IPS DF 4.7 (cell line): ENCODE results near the gene CNTFR.
A peak's percentile ranks its signal among the peaks of the same experiment; 100 is the strongest.

Experiments used
- DNase-seq: peaks from one replicate; pipeline ENCODE4 v3.0.0-alpha.2; 2013; ENCODE audit warnings: low spot score; ENCODE audit errors: extremely low read depth

The CNTFR gene

DNA sequence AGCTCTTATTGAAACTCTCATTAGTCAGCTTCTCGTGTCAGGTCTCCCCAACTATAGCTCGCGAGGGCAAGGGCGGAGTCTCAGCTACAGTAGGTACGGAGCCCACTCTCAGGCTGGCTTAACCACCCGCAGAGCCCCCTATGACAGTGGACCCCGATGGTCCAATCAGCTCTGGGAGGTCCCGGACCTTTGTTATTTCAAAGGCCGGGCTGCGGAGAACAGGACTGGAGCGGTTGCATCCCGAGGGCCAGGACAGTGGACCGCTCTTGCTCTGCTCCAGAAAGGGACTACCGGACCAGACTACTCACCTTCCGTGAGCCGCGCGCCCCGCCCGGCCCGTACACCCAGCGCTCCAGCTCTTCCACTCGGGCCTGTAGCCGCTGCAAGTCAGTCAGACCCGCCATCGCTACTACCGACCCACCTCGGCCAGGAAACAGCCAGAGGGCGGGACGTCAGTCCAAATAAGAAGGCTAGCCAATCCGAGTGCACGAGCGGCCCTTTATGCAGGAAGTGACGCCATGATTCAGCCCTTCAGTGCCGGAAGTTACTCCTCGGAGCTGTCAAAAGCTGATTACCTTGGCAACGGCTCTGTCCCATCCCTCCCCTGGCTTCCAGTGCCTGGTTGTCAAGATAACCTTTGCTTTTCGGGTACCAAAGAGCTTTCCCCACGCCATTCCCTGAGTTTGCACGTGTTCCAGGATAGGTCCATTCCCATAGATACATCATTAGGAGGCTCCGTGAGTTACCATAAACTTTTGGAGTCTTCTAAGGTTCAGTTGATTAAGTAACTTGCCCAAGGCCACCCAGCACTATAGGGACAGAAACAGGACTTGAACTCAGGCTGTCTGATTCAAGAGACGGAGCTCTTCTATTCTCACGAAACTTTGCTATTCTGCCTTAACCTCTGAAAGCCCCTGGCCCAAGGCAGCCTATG lies 30.8 kb upstream of the CNTFR start, which contains the start of gene DCTN3:
DCTN3 (minus strand) TSS at position 435 of the 934 bp plus-strand sequence; CDS start at position 404, 31 bp downstream.
- DNase-seq: peak; percentile 69

- DNase-seq: no peak
Measured at GRCh38 chr9:34615132-34615531, 25.6 kb upstream of the CNTFR start.

DNA sequence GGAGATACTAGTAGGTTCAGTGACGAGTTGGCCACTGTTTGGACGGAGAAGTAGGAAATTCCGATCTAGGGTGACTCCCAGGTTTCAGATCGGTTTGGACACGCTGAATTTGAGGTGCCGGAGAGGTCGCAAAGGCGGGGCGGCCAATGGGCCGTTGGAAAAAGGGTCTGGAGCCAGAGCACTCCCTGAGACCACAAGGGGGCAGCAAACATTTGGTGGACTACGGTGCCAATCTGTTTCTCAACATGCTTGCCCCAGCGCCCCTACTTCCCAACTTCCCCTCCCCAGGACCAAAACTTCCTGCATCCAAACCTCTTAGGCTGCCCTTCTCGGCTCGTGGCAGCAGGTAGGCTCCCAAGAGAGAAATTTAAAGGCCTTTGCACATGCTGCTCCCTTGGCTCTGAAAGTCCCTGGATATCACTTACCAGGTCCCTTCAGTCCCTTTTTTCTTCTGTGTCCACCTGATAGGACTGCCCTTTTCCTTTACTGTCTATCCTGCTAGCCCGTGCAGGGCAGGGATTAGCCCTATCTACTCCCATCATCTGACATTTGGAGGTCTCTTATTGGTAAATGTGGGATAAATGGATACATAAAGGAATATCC lies 23.4 kb upstream of the CNTFR start:
- no peak for DNase-seq

DNA sequence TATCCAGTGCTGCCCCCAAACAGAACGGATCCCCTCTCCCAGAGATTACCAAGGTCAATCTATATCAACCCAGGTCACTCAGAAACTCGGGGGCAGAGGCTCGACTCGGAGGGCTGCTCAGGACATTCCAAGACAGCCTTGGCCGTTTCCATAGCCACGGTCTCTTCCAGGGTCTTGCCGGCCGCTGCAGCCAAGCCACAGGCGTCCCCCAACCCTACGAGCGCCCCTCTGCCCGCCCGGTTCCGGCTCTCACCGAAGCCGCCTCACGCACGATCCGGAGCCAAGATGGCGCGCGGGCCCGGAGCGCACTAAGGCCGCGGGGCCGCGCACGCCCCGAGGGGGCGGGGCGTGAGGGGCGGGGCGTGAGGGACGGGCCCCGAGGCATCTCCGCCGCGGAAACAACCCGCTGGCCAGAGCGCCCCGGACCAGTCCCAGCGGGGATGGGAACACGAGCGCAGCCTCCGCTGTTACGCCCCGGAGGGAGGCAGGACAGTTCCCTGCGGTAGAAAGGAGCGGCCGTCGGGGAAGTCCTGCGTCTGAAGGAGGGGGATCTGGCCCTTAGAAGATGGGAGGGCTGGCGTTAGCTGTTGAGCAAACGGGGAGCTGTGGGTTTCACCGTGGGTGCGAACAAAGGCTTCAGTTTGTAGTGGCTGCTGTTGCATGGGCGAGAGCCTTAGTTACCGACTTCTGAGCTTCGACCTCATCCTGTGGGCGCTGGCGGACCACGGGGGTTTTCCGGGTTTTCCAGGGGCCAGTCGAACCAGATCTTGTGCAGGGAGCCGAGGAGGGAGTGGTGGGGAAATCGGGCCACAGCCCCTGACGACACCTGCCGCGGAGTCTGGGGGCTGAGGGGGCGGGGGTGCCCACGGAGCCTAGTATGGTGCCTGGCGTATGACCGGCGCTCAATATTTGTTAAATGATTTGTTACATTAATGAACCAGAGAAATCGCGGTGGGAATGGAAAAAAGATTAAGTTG lies 22.6 kb upstream of the CNTFR start, which contains the start of gene RPP25L:
RPP25L (minus strand) TSS at position 287 of the 977 bp plus-strand sequence. CDS start 801 bp downstream, outside the sequence.
- no peak for DNase-seq

GRCh38 chr9:34611251-34611810 lies 21.8 kb upstream of the CNTFR start:
- DNase-seq: no peak

DNA sequence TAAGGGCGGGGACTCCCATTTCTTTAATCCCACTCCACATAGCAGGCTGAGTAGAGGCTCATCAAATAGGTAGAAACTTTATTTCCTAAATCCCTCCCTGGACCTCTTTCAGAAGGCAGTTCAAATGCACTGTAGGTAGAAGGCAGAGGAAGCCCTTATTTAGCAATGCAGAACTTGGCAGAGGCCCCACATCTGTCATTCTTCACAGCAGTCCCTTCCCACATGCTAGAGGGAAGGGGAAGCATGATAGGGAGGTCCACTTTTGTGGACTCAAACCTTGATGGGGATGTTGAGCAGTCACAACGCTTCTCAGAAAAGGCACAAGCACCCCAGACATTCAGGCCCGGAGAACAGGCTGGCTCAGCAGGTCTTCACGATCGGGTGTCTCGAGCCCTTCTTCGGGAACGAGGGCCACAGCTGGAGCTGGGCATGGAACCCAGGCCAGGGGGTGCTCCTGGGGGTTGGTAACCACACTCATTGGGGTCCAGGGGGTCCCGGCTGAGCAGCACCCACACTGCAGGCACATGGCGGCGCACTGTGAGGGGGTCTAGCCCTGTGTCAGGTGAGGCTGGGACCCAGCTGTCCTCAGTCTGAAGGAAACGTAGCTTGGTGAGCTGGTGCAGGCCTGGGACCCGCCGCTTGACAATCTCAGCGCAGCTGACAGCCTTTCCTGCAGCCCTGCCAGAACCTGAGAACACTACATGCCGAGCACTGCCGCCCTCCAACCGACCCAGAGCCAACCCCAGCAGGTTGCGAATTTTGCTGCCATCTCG lies 21.1 kb upstream of the CNTFR start:
- DNase-seq: no peak

- DNase-seq: no peak
Measured at GRCh38 chr9:34607331-34607730, 17.8 kb upstream of the CNTFR start.

- DNase-seq: no peak
Measured at GRCh38 chr9:34606905-34607304, 17.4 kb upstream of the CNTFR start.

GRCh38 chr9:34606190-34606589 lies 16.7 kb upstream of the CNTFR start:
- DNase-seq: no peak

DNA sequence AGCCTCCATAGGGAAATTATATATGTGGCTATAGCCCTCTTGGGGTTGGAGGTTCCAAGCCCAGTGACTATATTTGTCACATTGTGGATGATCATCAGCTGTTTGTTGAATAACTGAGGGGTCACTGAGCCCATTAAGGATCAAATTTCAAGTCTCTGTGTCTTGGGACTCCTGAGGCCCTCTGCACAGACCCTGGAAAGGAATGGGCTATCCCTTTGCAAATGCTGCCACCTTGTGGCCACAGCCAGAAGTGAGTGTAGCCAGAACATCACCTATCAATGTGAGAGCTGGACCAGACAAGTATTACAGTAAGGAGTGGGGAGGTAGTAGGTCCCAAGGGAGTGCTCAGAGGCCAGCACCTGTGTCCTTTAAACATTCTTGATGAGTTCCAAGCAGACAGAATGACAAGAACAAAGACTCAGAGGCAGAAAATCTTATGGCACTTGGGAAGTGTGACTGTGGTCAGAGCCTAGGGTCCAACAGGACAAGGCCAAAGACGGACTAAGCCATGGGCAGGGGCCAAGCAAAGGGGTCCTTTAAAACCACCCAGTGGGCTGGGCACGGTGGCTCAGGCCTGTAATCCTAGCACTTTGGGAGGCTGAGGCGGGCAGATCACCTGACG lies 14.2 kb upstream of the CNTFR start:
- DNase-seq: peak; percentile 80

DNA sequence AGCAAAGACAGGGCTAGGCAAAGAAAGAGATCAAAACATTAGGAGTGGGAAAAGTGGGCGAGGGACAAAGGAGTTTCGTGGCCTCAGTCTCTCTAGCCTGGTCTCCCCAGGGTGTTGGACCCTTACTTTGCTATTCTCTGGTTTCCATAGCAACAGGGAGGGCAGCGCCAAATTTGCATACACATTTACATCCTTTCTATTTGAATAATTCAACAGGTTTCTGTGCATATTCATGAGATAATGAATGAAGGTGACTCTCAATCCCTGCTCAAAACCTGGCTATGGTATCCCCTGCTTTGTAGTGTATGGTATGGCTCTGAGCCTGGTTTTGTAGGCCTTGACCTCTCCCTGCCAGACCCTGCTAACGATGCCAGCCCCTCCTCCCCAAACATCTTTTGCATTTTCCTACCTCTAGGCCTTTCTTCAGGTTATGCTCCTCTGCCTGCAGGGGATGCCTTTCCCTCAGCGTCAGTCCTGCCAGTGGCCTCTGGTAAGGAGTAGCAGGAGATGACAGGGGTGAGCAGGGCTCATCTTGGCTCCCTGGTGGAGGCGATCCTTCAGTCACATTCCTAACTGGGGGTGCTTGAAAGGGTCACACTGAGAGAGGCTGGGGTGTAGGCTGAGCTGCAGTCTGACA lies 12.5 kb upstream of the CNTFR start:
- DNase-seq: no peak

DNA sequence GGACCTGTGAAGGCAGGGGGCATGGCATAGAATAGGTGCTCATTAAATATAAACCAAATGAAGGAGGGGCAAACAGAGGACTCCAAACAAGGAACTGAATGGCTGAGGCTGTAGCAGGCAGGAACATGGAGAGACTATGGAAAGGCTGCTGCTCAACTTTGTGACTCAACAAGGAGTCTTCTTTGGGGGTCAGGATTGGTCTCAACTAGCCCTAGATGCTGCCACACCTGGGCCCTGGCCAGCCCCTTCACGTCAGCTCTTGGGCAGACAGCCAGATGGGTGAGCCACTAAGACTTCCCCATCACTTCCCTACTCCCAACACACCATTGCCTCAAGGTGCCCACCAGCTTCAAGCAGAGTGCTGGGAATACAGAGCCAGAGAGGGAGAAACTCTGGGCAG lies 11.4 kb upstream of the CNTFR start:
- no peak for DNase-seq

- no peak for DNase-seq
Measured at GRCh38 chr9:34599546-34599945, 10.0 kb upstream of the CNTFR start.

GRCh38 chr9:34594177-34594576 lies 4.7 kb upstream of the CNTFR start:
- DNase-seq: no peak

DNA sequence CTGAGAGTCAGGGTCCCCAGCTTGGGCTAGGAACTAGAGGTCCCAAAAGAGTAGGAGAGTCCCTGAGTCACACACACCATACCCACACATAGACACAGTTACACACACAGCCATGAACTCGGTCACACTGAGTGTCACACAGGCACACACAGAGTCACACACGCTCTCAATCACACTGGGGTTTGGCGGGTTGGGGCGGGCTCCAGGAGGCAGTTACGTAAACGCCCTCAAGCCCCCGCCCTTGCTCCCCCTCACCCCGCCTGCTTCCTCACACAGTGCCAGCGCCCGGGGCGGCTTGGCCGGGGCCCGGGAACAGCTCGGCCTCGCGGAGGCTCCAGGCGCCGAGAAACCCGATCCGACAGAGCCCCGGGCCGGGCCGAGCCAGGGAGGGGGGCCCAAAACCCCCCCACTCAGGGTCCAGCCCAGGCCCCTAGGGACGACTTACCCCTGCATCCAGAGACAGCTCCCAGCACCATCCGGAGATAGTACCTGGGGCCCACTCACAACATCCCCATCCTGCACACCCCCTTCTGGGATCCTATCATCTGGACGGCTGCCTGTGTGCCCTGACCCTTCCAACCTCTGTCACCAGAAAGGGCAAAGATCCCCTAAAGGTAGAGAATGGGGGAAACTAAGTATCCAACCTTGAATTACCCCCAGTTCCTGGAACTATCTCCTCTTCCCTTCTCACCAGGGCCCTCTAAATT lies 3.5 kb upstream of the CNTFR start:
- DNase-seq: no peak

DNA sequence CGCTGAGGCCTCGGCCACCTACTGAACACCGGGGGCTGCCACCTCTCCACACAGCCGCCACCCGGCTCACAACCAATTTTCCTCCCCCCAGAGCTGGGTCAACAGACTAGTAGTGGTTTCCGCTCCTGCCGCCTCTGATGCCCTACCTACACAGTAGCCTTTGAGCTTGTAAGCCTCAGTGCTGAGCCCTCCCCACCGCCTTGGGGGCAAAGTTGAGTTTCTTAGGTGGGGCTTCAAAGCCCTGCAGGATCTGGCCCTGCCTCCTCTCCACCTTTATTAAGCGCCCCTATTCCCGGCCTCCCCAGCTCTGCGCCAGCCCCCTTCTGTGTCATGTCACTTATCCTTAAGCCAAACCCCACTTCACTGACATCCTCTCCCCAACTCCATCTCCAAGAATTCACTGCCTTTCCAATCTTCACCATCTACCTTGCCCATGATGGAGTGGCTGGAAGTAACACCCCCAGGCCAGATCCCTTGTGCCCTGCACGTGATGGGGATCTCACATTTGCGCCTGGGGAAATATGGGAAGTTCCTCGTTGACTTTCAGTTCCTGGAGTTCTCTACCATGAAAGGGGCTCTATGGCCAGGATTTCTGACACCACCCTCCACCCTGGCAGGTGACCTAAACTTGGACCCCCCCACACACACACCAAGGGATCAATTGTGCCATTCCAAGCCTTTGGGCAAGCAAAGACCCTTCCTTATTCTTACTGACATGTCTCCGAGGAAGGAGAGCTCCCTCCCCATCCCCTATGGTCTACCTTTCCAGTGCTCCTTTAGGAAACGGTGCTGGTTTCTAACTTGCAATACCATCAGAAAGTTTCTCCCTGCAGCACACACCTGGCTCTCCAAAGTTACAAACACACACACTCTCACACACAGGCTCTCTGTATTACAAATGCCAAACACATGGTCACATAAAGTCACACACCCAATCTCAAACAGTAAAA lies 2.7 kb upstream of the CNTFR start:
- no peak for DNase-seq

DNA sequence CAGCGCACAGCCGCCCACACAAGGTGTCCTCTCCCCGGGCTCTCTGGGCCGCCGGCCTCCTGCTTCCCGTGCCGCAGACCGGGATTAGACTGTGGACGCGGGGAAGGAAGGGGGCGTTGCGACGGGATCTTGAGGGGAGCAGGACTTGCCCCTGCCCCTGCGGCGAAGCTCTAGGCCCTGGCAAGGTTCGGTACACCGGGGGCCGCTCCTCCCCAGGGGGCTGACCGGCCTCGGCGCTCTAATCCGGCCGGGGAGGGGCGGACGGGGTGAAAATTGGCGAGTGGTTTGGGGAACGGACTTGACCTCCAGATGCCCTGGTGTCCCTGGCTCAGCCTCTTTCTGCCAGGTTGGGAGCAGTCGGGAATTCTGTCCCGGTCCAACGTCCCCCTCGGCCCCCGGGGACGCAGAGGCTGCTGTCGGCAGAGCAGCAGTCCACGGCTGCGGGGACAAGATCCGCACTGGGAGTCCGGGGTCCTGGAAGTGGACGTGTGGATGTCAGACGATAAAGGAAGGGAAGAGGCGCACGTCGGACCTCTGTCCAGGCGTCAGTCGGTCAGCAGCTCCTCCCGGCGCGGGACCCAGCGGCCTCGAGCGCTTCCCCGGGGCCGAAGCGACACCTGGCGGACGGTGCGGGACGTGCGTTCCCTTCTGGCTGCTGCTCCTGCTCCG lies 1.9 kb upstream of the CNTFR start:
- no peak for DNase-seq
